Thyroid gland (tissue), 4 donors: ENCODE measurements around the gene RAB11FIP3. TPM values are rescaled to one million over a fixed set of nuclear protein-coding genes. Genes with fewer than 3 reads are reported as not detected.

ENCODE experiments used
- DNase-seq, 2 donors: peaks; one replicate each; pipeline ENCODE4 v3.0.0-alpha.2; 2019
- H3K27ac ChIP-seq, 3 donors: fragments of 200-600 bp; sonication (generic); 1 replicate in 2 of 3; 2 replicates in 1 of 3; pipeline ENCODE4 v1.5.1; 2016 to 2019; ENCODE audit warnings: mild to moderate bottlenecking in 1 of 3, moderate library complexity in 1 of 3
- H3K27me3 ChIP-seq: fragments of 200-600 bp; sonication (generic); one replicate; pipeline ENCODE4 v1.5.1; 2019
- H3K36me3 ChIP-seq, 2 donors: fragments of 200-600 bp; sonication (generic); one replicate each; pipeline ENCODE4 v1.5.1; 2016 to 2019
- H3K4me1 ChIP-seq, 2 donors: fragments of 200-600 bp; sonication (generic); one replicate each; pipeline ENCODE4 v1.5.1; 2017 to 2019
- H3K4me3 ChIP-seq, 3 donors: fragments of 200-600 bp; sonication (generic); replicated peaks in 1 of 3; 1 replicate in 2 of 3; 2 replicates in 1 of 3; pipeline ENCODE4 v1.5.1; 2016; ENCODE audit warnings: mild to moderate bottlenecking in 1 of 3
- H3K9me3 ChIP-seq: fragments of 200-600 bp; sonication (generic); one replicate; pipeline ENCODE4 v1.5.1; 2017
- CTCF ChIP-seq, 6 experiments: fragments of 200-600 bp in 3 of 6; fragments of 450-650 bp in 3 of 6; sonication (generic) in 3 of 6; IDR thresholded peaks; one replicate each; pipeline ENCODE4 v1.5.1; 2016 to 2019; ENCODE audit warnings: antibody characterized with exemption in 6 of 6, mild to moderate bottlenecking in 2 of 6, inconsistent platforms in 1 of 6, moderate library complexity in 1 of 6
- POLR2A ChIP-seq, 2 donors: fragments of 450-650 bp; IDR thresholded peaks; one replicate each; pipeline ENCODE4 v1.6.1; 2017; ENCODE audit warnings: antibody characterized with exemption in 2 of 2, mild to moderate bottlenecking in 2 of 2, moderate library complexity in 1 of 2
- WGBS, 2 donors: methylation state at CpG; one replicate each; pipeline ENCODE4 v1.1.5; 2017; 5-methylcytosine and 5-hydroxymethylcytosine counted together
- intact Hi-C: fragments of 100-400 bp; cut with DNase I; formaldehyde crosslinking; loops from one replicate; pipeline ENCODE4 v1.15.1; 2023
- total RNA-seq, 4 donors: library from RNA; depleted of rRNA; stranded (reverse); fragments of >200 nt; gene quantifications; one replicate each; pipeline ENCODE4 v1.2.3, GENCODE V29; 2016

Gene RAB11FIP3
- total RNA-seq, 4 donors from 2014 or later: 26.6 to 34.3 (median 28.0) TPM

- TF ChIP-seq CTCF (IDR thresholded peaks at IDR 0.05): no peak
- no peak for TF ChIP-seq POLR2A (IDR thresholded peaks at IDR 0.05)
Observed at GRCh38 chr16:525123-525519, 99.7 kb downstream of the RAB11FIP3 start.

GRCh38 chr16:525520-526180, 100.2 kb downstream of the RAB11FIP3 start:
- 78 to 81% methylated on average over 13 of the region's 13 CpGs for WGBS, 2 donors
- Histone ChIP-seq H3K4me1 (peaks cover 25 to 38% of the 10 kb centered on the region in 2 donors), H3K36me3 (peaks cover under 1 to 2% of the 10 kb centered on the region in 2 donors), H3K27me3 (no peaks in the 10 kb centered on the region), H3K4me3 (peak overlapping the region in 1 of 3 donors; percentile 56), H3K9me3 (no peaks in the 10 kb centered on the region), H3K27ac (peak overlapping the region in 2 of 3 donors; percentile 99 to 100)
- TF ChIP-seq CTCF (IDR thresholded peaks at IDR 0.05) (no peak), POLR2A (IDR thresholded peaks at IDR 0.05) (no peak)
- DNase-seq: peak; percentile 23 to 33
- intact Hi-C loops: no loop called here

More at GRCh38 chr16:525123-525519, 99.7 kb downstream of the RAB11FIP3 start:
- H3K4me1 ChIP-seq: peaks cover 25 to 36% of the 10 kb centered on the region in 2 donors
- no peaks in the 10 kb centered on the region for H3K9me3 ChIP-seq
- no peak overlapping the region for H3K4me3 ChIP-seq
- peaks cover 5% of the 10 kb centered on the region in 2 donors for H3K36me3 ChIP-seq
- no peak for DNase-seq
- intact Hi-C loops: no loop called here
- no peak overlapping the region for H3K27ac ChIP-seq
- no peaks in the 10 kb centered on the region for H3K27me3 ChIP-seq
- 94 to 98% methylated on average over 7 to 8 of the region's 8 CpGs for WGBS, 2 donors

GRCh38 chr16:526181-527014, 100.9 kb downstream of the RAB11FIP3 start:
- H3K27ac ChIP-seq: peak overlapping the region; percentile 99 to 100 (median 100)
- TF ChIP-seq CTCF (IDR thresholded peaks at IDR 0.05): no peak
- TF ChIP-seq POLR2A (IDR thresholded peaks at IDR 0.05): no peak
- H3K27me3 ChIP-seq: no peaks in the 10 kb centered on the region
- WGBS, 2 donors: 12 to 13% methylated on average over 8 to 17 of the region's 26 CpGs
- intact Hi-C loops: no loop called here
- DNase-seq: peak; percentile 65 to 72
- no peaks in the 10 kb centered on the region for H3K9me3 ChIP-seq
- H3K4me1 ChIP-seq: peaks cover 25 to 38% of the 10 kb centered on the region in 2 donors
- peak overlapping the region; percentile 50 to 77 (median 56) for H3K4me3 ChIP-seq
- H3K36me3 ChIP-seq: no peaks in the 10 kb centered on the region

GRCh38 chr16:527015-527903, 101.8 kb downstream of the RAB11FIP3 start, which contains the start of gene CAPN15:
TSS of gene CAPN15 (plus strand) at chr16:527712. CDS start at chr16:546839, 19,127 bp downstream.
- H3K27me3 ChIP-seq: no peaks in the 10 kb centered on the region
- peak within 1 kb of the TSS; percentile 50 to 77 (median 56) for H3K4me3 ChIP-seq
- DNase-seq: peak; percentile 87 to 91
- no peaks in the 10 kb centered on the region for H3K36me3 ChIP-seq
- 0 to 3% methylated on average over 7 to 15 of the region's 129 CpGs for WGBS, 2 donors
- H3K9me3 ChIP-seq: no peaks in the 10 kb centered on the region
- intact Hi-C loops: no loop called here
- peak within 1 kb of the TSS; percentile 99 to 100 (median 100) for H3K27ac ChIP-seq
- H3K4me1 ChIP-seq: peaks cover 25 to 38% of the 10 kb centered on the region in 2 donors
- TF ChIP-seq CTCF (IDR thresholded peaks at IDR 0.05): peak in 3 of 6 experiments; percentile 20 to 49 (median 45)
- peak; percentile 10 to 76 for TF ChIP-seq POLR2A (IDR thresholded peaks at IDR 0.05)
